Head of caudate nucleus (tissue), 42 donors: Measurements from ENCODE around the gene SNX7.

Source experiments
- DNase-seq, 42 donors: peaks; one replicate each; pipeline versions ENCODE4 v3.0.0 to v3.0.0-alpha.2; 2020 to 2021; ENCODE audit warnings: mixed read lengths in 7 of 42
- intact Hi-C: fragments of 100-400 bp; cut with DNase I; formaldehyde crosslinking; loops from one replicate; pipeline ENCODE4 v1.15.0; 2022

SNX7 gene

GRCh38 chr1:98661544-98662355, at the start of gene SNX7:
Gene SNX7, plus strand, starts transcription at chr1:98661721. Its CDS starts 11 bp downstream, at chr1:98661732.
- intact Hi-C loops = no loop called here
- peak; percentile 9 to 90 (median 78) for DNase-seq

GRCh38 chr1:98637316-98637715, 24.2 kb upstream of the SNX7 start:
- no peak for DNase-seq
- intact Hi-C loops = no loop called here

DNA sequence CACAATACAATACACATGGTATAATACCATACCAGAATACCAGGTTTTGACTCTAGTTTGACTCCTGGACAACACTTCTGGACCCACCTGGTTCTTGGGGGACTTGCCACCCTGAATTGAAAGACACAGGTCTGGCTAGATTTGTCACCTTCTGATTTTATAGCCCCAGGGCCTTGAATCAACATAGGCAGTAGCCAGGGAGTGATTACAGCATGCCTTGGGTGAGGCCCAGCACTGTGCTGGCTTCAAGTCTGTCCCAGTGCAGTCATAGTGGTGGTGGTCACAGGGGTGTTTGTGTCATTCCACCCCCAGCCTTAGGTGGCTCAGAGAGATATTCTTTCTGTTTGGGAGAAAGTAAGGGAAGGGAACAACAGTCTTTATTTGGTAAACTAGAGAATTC, 23.3 kb upstream of the SNX7 start:
- no peak for DNase-seq
- intact Hi-C loops = no loop called here

GRCh38 chr1:98644510-98644909, 17.0 kb upstream of the SNX7 start:
- no peak for DNase-seq
- intact Hi-C loops = no loop called here

GRCh38 chr1:98651116-98651632, 10.3 kb upstream of the SNX7 start:
- DNase-seq = no peak

DNA sequence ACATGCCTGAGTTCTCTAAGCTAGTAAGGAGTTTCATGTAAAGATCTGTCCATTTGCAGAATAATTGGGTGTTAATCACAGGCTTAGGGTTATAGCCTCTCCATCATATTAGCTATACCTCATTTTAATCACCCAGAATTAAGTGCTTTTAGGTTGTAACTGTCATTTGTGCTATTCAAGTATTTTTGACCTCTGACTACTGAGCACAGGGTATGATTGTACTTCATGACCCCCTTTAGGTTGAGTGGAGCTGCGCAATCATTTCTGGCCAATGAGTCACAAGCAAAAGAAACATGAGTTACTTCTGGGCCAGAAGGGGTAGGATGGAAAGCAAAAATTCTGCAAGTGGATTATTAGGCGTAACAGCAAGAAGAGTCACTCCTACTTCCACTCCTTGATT, 8.4 kb upstream of the SNX7 start:
- DNase-seq = no peak
- intact Hi-C loops = no loop called here

More at GRCh38 chr1:98651116-98651632, 10.3 kb upstream of the SNX7 start:
- intact Hi-C loops = no loop called here

- no peak for DNase-seq
- intact Hi-C loops = no loop called here
These were observed 1.6 kb upstream of the SNX7 start for GRCh38 chr1:98659879-98660278.

DNA sequence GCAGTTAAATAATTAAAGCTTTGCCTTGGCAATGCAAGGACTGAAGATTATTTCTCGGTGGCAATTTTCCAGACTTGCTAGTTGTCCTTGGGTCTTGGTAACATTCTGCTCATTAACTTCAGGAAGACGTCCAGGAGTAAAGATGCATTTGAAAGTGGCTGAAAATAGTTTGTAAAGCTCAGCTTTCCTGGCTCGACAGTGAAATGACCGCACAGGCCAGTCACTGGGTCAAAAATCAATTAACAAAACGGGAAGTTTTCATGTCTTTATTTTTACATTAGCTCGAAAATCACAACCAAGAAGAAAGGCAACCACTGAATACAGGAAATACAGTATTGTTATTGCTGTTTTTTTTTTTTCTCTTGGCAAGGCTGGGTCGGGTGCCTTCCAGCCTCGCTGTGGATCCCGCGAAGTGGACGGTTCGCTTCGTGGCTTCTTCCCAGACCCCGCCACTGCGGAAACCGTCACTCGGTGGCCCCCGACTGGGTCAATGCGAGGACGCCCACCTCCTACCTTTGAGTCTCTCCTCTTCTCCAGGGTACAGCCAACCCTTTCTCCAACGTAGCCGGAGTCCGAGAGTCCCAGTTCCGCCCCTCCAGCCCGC, 479 bp upstream of the SNX7 start:
- DNase-seq = peak in 2 of 42 donors; percentile 15 to 18
- intact Hi-C loops = no loop called here

- intact Hi-C loops = no loop called here
- DNase-seq = peak in 7 of 42 donors; percentile 14 to 60 (median 21)
These were observed 792 bp downstream of the SNX7 start for GRCh38 chr1:98662356-98662670.

DNA sequence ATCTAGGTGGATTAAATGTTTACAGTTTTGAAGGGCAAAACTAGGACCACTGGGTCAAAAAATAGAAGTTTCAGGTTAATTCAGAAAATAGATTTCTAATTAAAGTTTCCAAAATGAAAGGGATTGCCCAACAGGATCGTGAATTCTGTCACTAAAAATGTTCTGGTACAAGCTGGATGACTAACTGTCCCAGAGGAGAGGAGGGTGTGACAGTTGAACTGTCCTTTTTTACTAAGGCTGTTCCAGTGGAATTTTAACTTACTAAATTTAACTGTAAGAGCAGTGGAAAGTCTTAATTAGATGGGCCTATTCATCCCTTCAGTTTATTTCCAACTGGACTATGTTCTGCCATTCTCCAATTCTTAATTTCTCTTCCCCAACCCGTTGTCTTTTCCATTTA, 7.2 kb downstream of the SNX7 start:
- intact Hi-C loops = no loop called here
- no peak for DNase-seq

GRCh38 chr1:98669355-98670296, 8.1 kb downstream of the SNX7 start:
- no peak for DNase-seq
- intact Hi-C loops = no loop called here

GRCh38 chr1:98672189-98672588, 10.7 kb downstream of the SNX7 start:
- DNase-seq = no peak
- intact Hi-C loops = no loop called here

GRCh38 chr1:98674075-98674781, 12.7 kb downstream of the SNX7 start:
- no peak for DNase-seq
- intact Hi-C loops = no loop called here

DNA sequence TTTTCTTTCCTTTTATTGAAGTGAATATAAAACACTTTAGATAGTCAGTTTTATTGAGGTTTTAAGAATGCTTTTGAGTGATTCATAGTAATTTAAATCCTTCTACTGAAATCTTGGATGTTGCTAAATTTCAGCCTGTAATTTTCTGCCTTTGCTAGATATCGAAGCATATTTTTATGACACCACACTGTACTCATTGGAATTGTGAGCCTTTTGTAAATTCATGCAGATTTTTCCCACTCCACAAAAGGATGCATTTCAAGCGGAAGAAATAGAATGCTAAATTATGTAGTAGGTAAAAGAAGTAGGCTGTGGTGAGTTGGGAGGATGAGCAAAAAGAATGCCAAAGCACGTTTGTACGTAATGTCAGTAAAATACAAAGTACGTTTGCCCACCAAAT, 13.8 kb downstream of the SNX7 start:
- no peak for DNase-seq
- intact Hi-C loops = no loop called here

- DNase-seq = no peak
These were observed 15.8 kb downstream of the SNX7 start for GRCh38 chr1:98677288-98677687.

GRCh38 chr1:98681812-98682211, 20.3 kb downstream of the SNX7 start:
- no peak for DNase-seq
- intact Hi-C loops = no loop called here

More at GRCh38 chr1:98677288-98677687, 15.8 kb downstream of the SNX7 start:
- intact Hi-C loops = no loop called here

GRCh38 chr1:98688110-98688739, 26.7 kb downstream of the SNX7 start:
- DNase-seq = no peak
- intact Hi-C loops = no loop called here

DNA sequence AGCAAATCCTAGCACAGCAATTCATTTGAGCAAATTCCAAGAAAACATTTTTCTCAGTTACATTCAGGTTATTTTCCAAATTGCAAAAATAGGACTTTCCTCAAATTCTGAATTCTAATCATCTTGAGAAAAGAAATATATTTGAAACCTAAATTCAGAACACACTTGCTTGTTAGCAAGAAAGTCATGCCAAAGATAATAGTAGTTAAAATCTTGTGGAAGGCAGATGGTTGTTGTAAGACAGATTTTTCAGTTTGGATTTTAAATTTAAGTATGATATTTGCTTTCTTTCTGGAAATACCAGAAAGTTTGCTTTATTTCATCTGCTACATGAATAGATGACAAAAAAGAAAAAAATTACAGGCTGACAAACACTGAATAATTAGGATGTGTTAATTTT, 29.1 kb downstream of the SNX7 start:
- intact Hi-C loops = no loop called here

DNA sequence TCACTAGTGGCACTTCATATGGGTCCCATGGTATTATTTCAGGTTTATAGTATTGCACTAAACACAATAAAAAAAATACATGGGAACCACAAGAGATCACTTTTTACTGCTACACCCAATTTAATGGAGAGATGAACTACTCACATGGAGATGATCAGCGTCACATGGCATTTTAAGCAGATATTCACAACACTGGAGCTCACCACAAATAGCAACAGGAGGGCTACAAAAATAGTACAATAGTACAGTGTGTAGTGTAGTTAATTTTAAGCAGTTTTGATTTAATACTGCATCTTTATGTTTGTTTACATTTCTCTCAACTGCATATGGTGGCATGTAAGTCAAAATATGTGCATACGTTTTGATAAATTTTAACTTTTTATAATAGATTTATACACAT, 31.0 kb downstream of the SNX7 start:
- intact Hi-C loops = no loop called here
- DNase-seq = no peak

More for the DNA sequence above, 29.1 kb downstream of the SNX7 start:
- DNase-seq = no peak
